Lung (tissue), 12 donors: Measurements from ENCODE around the gene TMEM202. TPM values are rescaled to one million over a fixed set of nuclear protein-coding genes. Genes with fewer than 3 reads are reported as not detected.

ENCODE experiments used
- ATAC-seq: fragments of 200-7000 bp; cut with Tn5 transposase; one replicate; pipeline ENCODE4 v1.9.1; 2020; ENCODE audit warnings: moderate number of reproducible peaks; ENCODE audit not compliant: insufficient read depth, low FRiP score
- DNase-seq, 3 donors: peaks; one replicate each; pipeline ENCODE4 v3.0.0-alpha.2; 2013 to 2017
- H3K27ac ChIP-seq, 2 donors: one replicate each; pipeline ENCODE4 v1.5.1; 2013; ENCODE audit warnings: mild to moderate bottlenecking in 2 of 2, moderate library complexity in 2 of 2, control low read depth in 1 of 2, inconsistent platforms in 1 of 2, low read depth in 1 of 2, low read length in 1 of 2
- H3K27me3 ChIP-seq, 3 donors: one replicate each; pipeline ENCODE4 v1.5.1; 2013; ENCODE audit warnings: low read length in 2 of 3; ENCODE audit not compliant: control insufficient read depth in 3 of 3, insufficient read depth in 3 of 3
- H3K36me3 ChIP-seq, 4 donors: one replicate each; pipeline ENCODE4 v1.5.1; 2013; ENCODE audit warnings: low read length in 4 of 4, mild to moderate bottlenecking in 1 of 4, moderate library complexity in 1 of 4; ENCODE audit not compliant: control insufficient read depth in 4 of 4, insufficient read depth in 4 of 4
- H3K4me1 ChIP-seq, 5 donors: one replicate each; pipeline ENCODE4 v1.5.1; 2013; ENCODE audit warnings: low read length in 5 of 5, mild to moderate bottlenecking in 2 of 5, moderate library complexity in 1 of 5; ENCODE audit not compliant: control insufficient read depth in 5 of 5, insufficient read depth in 5 of 5
- H3K4me3 ChIP-seq: one replicate; pipeline ENCODE4 v1.5.1; 2013; ENCODE audit warnings: mild to moderate bottlenecking, control low read depth, moderate library complexity
- H3K9ac ChIP-seq, 2 donors: one replicate each; pipeline ENCODE4 v1.5.1; 2013; ENCODE audit warnings: low read length in 2 of 2, control low read depth in 1 of 2; ENCODE audit not compliant: insufficient read depth in 1 of 2
- H3K9me3 ChIP-seq, 4 donors: one replicate each; pipeline ENCODE4 v1.5.1; 2013; ENCODE audit warnings: low read length in 3 of 4, mild to moderate bottlenecking in 1 of 4, moderate library complexity in 1 of 4; ENCODE audit not compliant: control insufficient read depth in 4 of 4, insufficient read depth in 3 of 4
- WGBS, 2 donors: extraction: QIAGEN DNeasy Blood & Tissue Kit; methylation state at CpG; one replicate each; pipeline ENCODE4 v1.1.7; 2013; 5-methylcytosine and 5-hydroxymethylcytosine counted together
- polyA plus RNA-seq, 2 donors: library from polyadenylated mRNA; stranded (reverse); fragments of 200-250 nt; gene quantifications; one replicate each; pipeline ENCODE4 v1.2.1, GENCODE V29; 2013
- total RNA-seq, 2 donors: library from RNA; depleted of rRNA in 1 of 2; stranded (reverse); fragments of >200 nt in 1 of 2; gene quantifications; one replicate each; pipeline ENCODE4 v1.2.1, GENCODE V29; 2014 to 2021
- TF ChIP-seq, protein P1 (sequence below): IDR thresholded peaks from 2 replicates; pipeline ENCODE4 v1.5.1; 2012; ENCODE audit warnings: mild to moderate bottlenecking; ENCODE audit errors: control extremely low read depth, extremely low read depth
- donor health status: control.
- donor health status: control.
- donor health status: Bipolar disorder and iron deficiency.
- donor health status: healthy.
- donor health status: DM: yes; HTN: yes; CAD: no.

Gene TMEM202
- total and polyA plus RNA-seq, 4 donors: not detected

DNA sequence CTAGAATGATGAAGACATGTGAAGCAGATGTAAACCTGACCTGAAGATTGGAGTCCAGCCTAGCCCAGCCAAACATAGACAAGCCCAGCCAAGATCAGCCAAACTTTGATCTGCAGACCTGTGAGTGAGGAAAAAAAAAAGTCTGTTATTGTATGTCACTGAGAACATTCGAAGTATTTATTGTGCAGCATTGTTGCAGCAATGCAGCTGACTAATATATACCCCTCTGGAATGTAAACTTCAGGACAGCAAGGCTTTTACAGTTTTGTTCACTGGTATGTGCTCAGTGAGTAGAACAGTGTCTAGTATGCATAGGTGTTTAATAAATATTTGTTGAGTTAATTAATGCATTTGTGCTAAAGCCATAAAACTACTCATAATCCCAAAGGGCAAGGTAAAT lies 23.4 kb downstream of the TMEM202 start:
- no peak for ATAC-seq
- H3K4me1 ChIP-seq: no peaks in the 10 kb centered on the region
- DNase-seq: no peak
- peaks cover 0 to 2% (median 0%) of the 10 kb centered on the region in 4 donors for H3K9me3 ChIP-seq
- H3K4me3 ChIP-seq: no peak overlapping the region
- peaks cover 0 to 2% (median 0%) of the 10 kb centered on the region in 3 donors for H3K27me3 ChIP-seq
- H3K36me3 ChIP-seq: no peaks in the 10 kb centered on the region
- H3K27ac ChIP-seq: no peak overlapping the region
- WGBS, 2 donors: 65 to 91% methylated on average over 1 of the region's 1 CpG
- TF ChIP-seq, protein P1, sequence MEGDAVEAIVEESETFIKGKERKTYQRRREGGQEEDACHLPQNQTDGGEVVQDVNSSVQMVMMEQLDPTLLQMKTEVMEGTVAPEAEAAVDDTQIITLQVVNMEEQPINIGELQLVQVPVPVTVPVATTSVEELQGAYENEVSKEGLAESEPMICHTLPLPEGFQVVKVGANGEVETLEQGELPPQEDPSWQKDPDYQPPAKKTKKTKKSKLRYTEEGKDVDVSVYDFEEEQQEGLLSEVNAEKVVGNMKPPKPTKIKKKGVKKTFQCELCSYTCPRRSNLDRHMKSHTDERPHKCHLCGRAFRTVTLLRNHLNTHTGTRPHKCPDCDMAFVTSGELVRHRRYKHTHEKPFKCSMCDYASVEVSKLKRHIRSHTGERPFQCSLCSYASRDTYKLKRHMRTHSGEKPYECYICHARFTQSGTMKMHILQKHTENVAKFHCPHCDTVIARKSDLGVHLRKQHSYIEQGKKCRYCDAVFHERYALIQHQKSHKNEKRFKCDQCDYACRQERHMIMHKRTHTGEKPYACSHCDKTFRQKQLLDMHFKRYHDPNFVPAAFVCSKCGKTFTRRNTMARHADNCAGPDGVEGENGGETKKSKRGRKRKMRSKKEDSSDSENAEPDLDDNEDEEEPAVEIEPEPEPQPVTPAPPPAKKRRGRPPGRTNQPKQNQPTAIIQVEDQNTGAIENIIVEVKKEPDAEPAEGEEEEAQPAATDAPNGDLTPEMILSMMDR: no peak
- H3K9ac ChIP-seq: no peak overlapping the region

DNA sequence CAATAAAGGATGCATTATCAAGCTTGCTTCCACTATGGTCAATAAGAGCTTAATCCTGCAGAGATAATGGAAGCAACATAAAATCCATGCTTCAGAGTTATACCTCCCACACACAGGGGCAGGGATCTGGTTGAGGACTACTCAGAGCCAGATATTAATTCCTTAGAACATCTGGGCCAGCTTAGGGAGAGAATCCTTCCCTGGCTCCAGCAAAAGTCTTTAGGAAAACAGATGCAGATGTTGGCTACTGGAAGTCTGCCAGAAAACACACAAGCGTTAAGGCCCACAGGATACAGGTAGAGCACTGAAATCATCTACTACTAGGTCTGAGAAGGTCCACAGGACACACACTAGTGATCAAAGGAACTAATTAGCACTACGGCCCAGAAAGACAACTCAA lies 25.2 kb downstream of the TMEM202 start:
- TF ChIP-seq, protein P1: no peak
- ATAC-seq (no peak), DNase-seq (no peak)
- Histone ChIP-seq H3K9me3 (peaks cover 0 to 6% (median 0%) of the 10 kb centered on the region in 4 donors), H3K4me1 (no peaks in the 10 kb centered on the region), H3K4me3 (no peak overlapping the region), H3K27ac (no peak overlapping the region), H3K9ac (no peak overlapping the region), H3K27me3 (peaks cover 0 to 2% (median 0%) of the 10 kb centered on the region in 3 donors), H3K36me3 (no peaks in the 10 kb centered on the region)
- WGBS, 2 donors: 74 to 86% methylated on average over 2 of the region's 2 CpGs

GRCh38 chr15:72426753-72427152 lies 28.6 kb downstream of the TMEM202 start:
- H3K27me3 ChIP-seq: peaks cover 0 to 2% (median 0%) of the 10 kb centered on the region in 3 donors

More at GRCh38 chr15:72426753-72427152, 28.6 kb downstream of the TMEM202 start:
- Histone ChIP-seq H3K27ac (no peak overlapping the region), H3K9ac (no peak overlapping the region), H3K9me3 (peaks cover 0 to 6% (median 0%) of the 10 kb centered on the region in 4 donors), H3K4me1 (no peaks in the 10 kb centered on the region), H3K4me3 (no peak overlapping the region), H3K36me3 (no peaks in the 10 kb centered on the region)
- TF ChIP-seq, protein P1: no peak
- ATAC-seq (no peak), DNase-seq (no peak)
